Measurements from ENCODE around the gene FIZ1.

The FIZ1 gene

GRCh38 chr19:55614711-55615542, 15.6 kb upstream of the FIZ1 start:
- TF ChIP-seq TAF1 (IDR thresholded peaks at IDR 0.05; ENCODE audit: borderline replicate concordance, insufficient read depth, low read length) (no peak), SIN3A (IDR thresholded peaks at IDR 0.05; ENCODE audit: borderline replicate concordance, insufficient read depth, low read length) (no peak), POLR2AphosphoS5 (IDR thresholded peaks at IDR 0.05; ENCODE audit: low read depth, low read length) (no peak), FOXP2 (optimal IDR thresholded peaks at IDR 0.05; ENCODE audit: borderline replicate concordance, extremely low read depth, extremely low read length, insufficient read depth) (no peak)
- TF ChIP-seq, protein P1, sequence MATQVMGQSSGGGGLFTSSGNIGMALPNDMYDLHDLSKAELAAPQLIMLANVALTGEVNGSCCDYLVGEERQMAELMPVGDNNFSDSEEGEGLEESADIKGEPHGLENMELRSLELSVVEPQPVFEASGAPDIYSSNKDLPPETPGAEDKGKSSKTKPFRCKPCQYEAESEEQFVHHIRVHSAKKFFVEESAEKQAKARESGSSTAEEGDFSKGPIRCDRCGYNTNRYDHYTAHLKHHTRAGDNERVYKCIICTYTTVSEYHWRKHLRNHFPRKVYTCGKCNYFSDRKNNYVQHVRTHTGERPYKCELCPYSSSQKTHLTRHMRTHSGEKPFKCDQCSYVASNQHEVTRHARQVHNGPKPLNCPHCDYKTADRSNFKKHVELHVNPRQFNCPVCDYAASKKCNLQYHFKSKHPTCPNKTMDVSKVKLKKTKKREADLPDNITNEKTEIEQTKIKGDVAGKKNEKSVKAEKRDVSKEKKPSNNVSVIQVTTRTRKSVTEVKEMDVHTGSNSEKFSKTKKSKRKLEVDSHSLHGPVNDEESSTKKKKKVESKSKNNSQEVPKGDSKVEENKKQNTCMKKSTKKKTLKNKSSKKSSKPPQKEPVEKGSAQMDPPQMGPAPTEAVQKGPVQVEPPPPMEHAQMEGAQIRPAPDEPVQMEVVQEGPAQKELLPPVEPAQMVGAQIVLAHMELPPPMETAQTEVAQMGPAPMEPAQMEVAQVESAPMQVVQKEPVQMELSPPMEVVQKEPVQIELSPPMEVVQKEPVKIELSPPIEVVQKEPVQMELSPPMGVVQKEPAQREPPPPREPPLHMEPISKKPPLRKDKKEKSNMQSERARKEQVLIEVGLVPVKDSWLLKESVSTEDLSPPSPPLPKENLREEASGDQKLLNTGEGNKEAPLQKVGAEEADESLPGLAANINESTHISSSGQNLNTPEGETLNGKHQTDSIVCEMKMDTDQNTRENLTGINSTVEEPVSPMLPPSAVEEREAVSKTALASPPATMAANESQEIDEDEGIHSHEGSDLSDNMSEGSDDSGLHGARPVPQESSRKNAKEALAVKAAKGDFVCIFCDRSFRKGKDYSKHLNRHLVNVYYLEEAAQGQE (IDR thresholded peaks at IDR 0.05; ENCODE audit: insufficient read depth in 1 of 2, low read depth in 2 of 2, low read length in 2 of 2) = no peak

- TF ChIP-seq TAF1 (IDR thresholded peaks at IDR 0.05; ENCODE audit: borderline replicate concordance, insufficient read depth, low read length) (no peak), SIN3A (IDR thresholded peaks at IDR 0.05; ENCODE audit: borderline replicate concordance, insufficient read depth, low read length) (no peak), POLR2AphosphoS5 (IDR thresholded peaks at IDR 0.05; ENCODE audit: low read depth, low read length) (no peak), FOXP2 (optimal IDR thresholded peaks at IDR 0.05; ENCODE audit: borderline replicate concordance, extremely low read depth, extremely low read length, insufficient read depth) (no peak)
- TF ChIP-seq, protein P1 (IDR thresholded peaks at IDR 0.05; ENCODE audit: insufficient read depth in 1 of 2, low read depth in 2 of 2, low read length in 2 of 2) = no peak
These were observed 14.8 kb upstream of the FIZ1 start for GRCh38 chr19:55613930-55614710.

GRCh38 chr19:55613396-55613795, 14.1 kb upstream of the FIZ1 start:
- no peak for TF ChIP-seq SIN3A (IDR thresholded peaks at IDR 0.05; ENCODE audit: borderline replicate concordance, insufficient read depth, low read length)
- no peak for TF ChIP-seq TAF1 (IDR thresholded peaks at IDR 0.05; ENCODE audit: borderline replicate concordance, insufficient read depth, low read length)

DNA sequence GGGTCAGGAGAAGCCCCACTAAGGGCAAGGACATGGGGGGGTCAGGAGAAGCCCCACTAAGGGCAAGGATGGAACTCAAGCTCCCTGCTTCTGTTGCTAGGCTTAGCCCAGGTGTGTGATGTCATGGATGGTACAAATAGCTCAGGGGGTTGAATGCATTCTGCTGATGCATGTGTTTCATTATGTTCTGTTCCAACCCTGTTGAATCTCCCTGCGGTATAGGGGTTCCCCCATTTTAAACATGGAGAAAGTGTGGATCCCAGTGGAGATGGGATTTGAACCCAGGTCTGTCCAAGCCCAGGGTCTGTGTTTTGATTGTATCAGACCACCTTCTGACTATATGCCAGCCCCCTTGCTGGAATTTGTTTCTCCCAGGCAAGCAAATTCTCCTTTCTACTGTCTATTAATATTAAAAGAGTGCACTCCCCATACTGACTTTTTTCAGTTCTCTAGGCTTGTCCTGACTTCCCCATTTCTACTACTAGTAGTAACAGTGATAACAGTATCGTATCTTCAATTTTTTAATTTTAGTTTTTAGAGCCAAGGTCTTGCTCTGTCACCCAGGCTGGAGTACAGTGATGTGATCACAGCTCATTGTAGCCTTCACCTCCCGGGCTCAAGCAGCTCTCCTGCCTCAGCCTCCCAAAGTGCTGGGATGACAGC, 12.8 kb upstream of the FIZ1 start:
- no peak for TF ChIP-seq SIN3A (IDR thresholded peaks at IDR 0.05; ENCODE audit: borderline replicate concordance, insufficient read depth, low read length)
- TF ChIP-seq, protein P1 (IDR thresholded peaks at IDR 0.05; ENCODE audit: insufficient read depth in 1 of 2, low read depth in 2 of 2, low read length in 2 of 2) = no peak
- no peak for TF ChIP-seq POLR2AphosphoS5 (IDR thresholded peaks at IDR 0.05; ENCODE audit: low read depth, low read length)
- no peak for TF ChIP-seq FOXP2 (optimal IDR thresholded peaks at IDR 0.05; ENCODE audit: borderline replicate concordance, extremely low read depth, extremely low read length, insufficient read depth)
- no peak for TF ChIP-seq TAF1 (IDR thresholded peaks at IDR 0.05; ENCODE audit: borderline replicate concordance, insufficient read depth, low read length)

DNA sequence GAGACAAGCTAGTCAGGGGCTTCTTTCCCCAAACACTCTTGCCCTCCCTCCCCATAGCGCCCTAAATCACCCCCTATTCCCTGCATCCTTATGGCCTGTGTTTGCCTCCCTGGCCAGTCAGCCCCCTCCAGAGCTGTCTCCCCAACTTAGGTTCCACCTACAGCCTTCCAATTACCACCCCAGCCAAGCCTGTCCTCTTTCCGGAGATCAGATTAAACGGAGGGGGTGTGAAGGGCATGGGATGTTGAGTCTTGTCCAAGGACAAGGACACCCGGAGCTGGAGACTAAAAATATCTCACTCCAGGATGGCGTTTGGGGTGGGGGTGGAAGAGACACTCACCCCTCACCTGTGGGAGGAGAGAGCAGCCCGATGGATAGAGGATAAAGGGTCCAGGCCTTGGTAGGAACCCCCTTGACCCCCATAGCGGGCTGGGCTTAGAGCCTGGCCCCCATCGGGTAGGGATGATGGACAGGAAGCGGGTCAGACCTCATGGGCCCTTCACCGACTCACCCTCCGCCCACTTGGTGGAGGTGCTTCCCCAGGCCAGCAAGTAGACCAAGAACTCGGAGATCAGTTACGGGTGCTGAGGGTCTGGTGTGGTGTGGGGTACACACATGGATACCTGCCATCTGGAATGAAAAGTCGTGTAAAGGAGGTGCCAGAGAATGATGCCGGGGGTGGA, 12.1 kb upstream of the FIZ1 start:
- TF ChIP-seq, protein P1 (IDR thresholded peaks at IDR 0.05; ENCODE audit: insufficient read depth in 1 of 2, low read depth in 2 of 2, low read length in 2 of 2) = no peak
- no peak for TF ChIP-seq TAF1 (IDR thresholded peaks at IDR 0.05; ENCODE audit: borderline replicate concordance, insufficient read depth, low read length)
- no peak for TF ChIP-seq POLR2AphosphoS5 (IDR thresholded peaks at IDR 0.05; ENCODE audit: low read depth, low read length)
- no peak for TF ChIP-seq FOXP2 (optimal IDR thresholded peaks at IDR 0.05; ENCODE audit: borderline replicate concordance, extremely low read depth, extremely low read length, insufficient read depth)
- no peak for TF ChIP-seq SIN3A (IDR thresholded peaks at IDR 0.05; ENCODE audit: borderline replicate concordance, insufficient read depth, low read length)
